GOT3 (cell line): ENCODE results near the gene EMILIN1.
"Not testable (repeated sequence)": the region's sequence is repeated elsewhere in the genome, so short reads cannot be mapped to it uniquely, and the experiment has no call there.

Experiments
- DNase-seq: peaks from one replicate; lab custom pipeline; 2025; ENCODE audit warnings: mixed read lengths; lab: John Stamatoyannopoulos, UW

The EMILIN1 gene

DNA sequence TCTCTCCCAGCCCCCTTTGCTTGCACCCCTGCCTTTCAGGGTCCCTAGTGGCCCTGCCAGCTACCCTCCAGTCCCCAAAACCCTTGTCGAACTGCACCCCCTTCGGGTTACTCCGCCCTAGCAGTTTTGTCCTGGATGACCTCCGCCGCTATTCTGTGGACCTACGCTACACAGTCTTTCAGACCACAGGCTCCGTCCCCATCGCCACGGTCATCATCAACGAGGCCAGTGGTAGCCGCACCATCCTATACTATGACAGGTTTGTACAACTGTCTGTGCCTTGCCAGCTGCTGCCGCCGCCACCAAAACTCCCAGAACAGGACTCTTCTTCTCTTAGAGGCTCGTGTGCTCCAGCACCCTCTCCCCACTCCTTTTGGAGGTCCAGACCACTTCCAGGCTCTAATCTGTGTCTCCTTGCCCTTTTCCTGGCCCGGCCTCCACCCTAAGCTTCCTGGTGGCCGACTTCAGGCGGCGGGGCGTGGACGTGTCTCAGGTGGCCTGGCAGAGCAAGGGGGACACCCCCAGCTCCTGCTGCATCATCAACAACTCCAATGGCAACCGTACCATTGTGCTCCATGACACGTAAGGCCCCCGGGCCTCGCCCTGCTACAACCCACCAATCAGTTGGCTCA is 16.1 kb downstream of the EMILIN1 start:
- no peak for DNase-seq

DNA sequence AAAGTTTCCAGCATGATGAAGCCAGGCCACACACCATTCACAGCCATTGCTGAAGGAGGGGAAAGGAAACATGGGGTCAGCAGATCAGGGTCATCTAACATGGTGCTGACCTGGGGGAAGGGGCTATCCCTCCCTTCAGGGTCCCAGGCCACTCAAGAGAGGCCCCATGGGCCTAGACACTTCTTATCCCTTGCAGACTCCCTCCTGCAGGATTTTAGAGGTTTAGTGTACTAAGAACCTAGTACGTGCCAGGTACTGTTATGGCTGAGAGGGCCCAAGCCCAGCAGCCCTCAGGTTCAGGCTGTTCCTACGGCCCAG is 17.0 kb downstream of the EMILIN1 start:
- DNase-seq: no peak

DNA sequence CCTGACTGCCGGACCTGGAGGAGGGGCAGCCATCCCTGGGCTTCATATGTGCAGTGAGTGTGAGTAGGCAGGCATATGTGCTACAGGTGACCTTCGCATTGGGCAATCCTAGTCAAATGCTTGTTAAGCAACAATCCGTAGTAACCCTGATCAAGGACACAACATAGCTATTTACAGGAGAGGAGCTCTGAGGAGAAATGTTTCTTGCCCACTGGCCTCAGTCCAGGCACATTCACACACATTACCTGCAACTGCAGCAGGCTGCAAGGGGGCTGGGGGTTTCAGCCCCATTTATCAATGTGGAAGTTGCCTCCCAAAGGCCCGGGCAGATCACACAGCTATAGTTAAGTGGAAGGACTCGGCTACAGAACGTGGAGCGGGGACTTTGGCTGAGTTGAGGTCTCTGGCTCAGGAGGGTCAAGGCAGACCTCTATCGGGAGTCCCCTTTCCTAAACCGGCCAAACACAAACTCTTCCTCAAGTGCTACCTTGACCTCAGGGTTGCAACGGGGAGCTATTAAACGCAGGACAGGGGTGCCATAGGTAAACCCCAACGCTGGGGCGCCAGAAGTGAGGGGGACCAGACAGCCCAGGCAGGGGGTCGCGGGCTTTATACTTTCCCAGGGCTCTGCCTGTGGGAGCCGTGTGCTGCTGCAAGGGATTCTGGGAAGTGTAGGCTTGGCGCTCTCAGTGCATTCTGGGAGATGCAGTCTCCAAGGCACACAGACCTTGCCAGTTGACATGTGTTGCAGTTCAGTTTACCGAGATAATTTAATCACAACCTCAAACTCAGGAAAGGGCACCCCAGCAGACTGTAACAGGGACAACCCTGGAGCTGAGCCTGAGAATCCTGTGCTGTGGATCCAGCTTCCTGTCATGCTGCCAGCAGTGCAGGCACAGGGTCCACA is 17.6 kb downstream of the EMILIN1 start:
- DNase-seq: no peak

DNA sequence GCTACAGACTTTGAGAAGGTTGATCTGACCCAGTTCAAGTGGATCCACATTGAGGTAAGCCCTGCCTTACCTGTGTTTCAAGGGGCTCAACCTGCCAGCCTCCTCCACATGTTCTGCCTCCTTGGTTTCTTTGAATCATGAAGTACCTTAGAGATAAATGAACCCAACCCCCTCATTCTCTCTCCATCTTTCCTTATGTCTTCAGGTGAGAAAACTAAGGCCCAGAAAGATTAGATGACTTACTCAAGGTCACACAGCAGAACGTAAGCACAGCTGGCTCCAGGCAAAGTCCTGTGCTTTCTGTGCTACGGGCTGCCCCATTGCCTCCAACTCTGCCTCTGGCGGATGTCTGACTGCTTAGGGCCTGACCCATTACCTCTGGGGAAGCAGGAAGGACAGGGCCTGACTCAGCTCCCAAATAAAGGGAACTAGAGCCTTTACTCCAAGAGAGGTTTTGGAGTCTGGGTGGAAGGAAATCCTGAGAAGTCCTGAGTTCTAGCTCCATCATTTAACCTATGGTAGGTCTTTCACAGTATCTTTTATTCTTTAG is 18.4 kb downstream of the EMILIN1 start:
- no peak for DNase-seq

DNA sequence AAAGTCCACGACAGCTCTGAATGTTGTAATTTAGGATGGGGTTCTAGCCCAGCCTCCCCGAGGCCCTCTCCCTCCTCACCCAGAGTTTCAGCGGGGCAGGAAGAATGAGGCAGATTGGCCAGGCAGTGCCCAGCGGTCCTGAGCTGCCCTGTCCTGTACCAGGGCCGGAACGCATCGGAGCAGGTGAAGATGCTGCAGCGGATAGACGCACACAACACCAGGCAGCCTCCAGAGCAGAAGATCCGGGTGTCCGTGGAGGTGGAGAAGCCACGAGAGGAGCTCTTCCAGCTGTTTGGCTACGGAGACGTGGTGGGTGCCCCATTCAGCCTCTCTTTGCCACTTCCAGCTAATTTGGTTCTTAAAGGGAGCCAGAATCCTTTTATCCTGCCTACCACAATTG is 18.9 kb downstream of the EMILIN1 start:
- no peak for DNase-seq

DNA sequence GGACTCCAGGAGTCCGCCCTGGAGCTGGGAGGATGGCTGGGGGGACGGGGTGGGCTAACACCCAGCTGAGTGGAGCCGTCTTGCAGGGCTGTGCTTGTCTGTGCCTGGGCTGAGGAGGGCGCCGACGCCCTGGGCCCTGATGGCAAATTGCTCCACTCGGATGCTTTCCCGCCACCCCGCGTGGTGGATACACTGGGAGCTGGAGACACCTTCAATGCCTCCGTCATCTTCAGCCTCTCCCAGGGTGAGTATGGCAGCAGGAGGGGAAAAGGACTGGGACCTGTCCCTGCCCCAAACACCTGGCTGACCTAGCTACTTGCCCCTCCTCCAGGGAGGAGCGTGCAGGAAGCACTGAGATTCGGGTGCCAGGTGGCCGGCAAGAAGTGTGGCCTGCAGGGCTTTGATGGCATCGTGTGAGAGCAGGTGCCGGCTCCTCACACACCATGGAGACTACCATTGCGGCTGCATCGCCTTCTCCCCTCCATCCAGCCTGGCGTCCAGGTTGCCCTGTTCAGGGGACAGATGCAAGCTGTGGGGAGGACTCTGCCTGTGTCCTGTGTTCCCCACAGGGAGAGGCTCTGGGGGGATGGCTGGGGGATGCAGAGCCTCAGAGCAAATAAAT is 21.0 kb downstream of the EMILIN1 start:
- DNase-seq: no peak

DNA sequence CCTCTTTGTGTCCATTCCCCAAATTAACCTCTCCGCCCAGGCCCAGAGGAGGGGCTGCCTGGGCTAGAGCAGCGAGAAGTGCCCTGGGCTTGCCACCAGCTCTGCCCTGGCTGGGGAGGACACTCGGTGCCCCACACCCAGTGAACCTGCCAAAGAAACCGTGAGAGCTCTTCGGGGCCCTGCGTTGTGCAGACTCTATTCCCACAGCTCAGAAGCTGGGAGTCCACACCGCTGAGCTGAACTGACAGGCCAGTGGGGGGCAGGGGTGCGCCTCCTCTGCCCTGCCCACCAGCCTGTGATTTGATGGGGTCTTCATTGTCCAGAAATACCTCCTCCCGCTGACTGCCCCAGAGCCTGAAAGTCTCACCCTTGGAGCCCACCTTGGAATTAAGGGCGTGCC is 21.6 kb downstream of the EMILIN1 start:
- DNase-seq: no peak

DNA sequence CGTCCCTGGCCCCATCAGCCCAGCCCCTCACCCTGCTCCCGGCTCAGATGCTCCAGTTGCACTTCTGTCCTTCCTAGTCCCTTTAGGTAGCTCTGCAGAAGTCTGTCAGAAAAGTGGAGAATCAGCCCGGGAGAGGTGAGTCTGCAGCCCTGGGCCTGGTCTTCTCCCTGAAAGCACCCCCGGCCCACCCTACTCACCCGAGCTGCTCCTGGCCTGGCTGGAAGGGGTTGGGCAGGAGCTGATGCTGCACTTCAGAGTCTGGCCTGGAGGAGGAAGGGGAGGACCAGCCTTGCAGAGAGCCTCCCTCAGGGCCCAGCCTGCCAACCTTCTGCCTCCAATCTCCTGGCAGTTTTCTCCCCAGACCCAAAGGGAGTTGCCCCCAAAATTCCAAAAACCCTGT is 23.9 kb downstream of the EMILIN1 start:
- DNase-seq: no peak

DNA sequence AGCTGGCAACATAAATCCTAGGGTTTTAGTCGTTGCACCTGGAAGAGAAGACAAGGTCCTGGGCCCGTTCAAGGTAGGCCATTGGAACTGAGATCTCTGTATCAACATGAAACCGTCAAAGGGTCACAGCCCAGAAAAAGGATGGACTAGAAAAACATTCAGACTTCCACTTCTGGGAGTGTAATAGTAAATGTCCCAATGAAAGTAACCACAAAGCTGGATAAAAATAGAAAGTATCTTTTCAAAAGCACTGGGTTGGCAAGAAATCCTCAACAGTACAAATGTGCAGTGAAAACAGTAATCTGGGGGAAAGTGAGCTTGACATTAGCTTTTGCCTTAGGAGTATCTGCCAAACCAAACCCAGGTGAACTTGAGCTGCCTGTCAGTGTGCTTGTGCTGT is 27.6 kb downstream of the EMILIN1 start:
- no peak for DNase-seq

DNA sequence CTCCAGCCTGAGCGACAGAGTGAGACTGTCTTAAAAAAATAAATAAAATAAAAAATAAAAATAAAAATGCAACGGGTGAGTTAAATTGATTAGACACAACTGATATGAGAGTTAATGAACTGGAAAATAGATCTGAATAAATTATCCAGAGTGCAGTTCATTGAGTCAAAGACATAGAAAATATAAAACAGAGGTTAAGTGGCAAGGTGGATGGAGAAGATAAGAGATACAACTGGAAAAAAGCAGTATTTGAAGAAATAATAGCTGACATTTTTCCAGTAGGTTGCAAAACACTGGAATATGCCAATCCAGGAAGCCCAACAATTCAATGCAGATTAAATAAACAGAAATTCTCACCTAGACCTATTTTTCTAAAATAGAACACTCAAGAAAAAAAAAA is 29.8 kb downstream of the EMILIN1 start:
- DNase-seq: no peak

DNA sequence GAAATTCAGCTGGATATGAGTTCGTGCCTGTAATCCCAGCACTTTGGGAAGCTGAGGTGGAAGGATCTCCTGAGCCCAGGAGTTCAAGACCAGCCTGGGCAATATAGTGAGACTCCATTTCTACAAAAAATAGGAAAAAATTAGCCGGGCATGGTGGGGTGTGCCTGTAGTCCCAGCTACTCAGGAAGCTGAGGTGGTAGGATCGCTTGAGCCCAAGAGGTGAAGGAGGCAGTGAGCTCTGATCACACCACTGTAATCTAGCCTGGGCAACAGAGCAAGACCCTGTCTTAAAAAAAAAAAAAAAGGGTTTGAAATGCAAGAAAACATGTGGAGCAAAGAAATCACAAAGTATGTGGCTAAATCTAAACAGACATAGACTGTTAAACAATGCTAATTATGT is 30.7 kb downstream of the EMILIN1 start:
- DNase-seq: no peak

DNA sequence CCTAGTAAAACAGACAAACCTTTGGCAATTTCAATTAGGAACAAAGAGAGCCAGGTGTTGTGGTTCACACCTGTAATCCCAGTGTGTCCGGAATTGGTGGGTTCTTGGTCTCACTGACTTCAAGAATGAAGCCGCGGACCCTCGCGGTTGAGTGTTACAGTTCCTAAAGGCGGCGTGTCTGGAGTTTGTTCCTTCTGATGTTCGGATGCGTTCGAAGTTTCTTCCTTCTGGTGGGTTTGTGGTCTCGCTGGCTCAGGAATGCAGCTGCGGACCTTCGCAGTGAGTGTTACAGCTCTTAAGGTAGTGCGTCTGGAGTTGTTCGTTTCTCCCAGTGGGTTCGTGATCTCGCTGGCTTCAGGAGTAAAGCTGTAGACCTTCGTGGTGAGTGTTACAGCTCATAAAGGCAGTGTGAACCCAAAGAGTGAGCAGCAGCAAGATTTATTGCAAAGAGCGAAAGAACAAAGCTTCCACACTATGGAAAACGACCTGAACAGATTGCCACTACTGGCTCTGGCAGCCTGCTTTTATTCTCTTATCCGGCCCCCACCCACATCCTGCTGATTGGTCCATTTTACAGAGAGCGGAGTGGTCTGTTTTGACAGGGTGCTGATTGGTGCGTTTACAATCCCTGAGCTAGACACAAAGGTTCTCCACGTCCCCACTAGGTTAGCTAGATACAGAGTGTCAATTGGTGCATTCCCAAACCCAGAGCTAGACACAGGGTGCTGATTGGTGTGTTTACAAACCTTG is 32.4 kb downstream of the EMILIN1 start:
- not testable (repeated sequence) for DNase-seq

DNA sequence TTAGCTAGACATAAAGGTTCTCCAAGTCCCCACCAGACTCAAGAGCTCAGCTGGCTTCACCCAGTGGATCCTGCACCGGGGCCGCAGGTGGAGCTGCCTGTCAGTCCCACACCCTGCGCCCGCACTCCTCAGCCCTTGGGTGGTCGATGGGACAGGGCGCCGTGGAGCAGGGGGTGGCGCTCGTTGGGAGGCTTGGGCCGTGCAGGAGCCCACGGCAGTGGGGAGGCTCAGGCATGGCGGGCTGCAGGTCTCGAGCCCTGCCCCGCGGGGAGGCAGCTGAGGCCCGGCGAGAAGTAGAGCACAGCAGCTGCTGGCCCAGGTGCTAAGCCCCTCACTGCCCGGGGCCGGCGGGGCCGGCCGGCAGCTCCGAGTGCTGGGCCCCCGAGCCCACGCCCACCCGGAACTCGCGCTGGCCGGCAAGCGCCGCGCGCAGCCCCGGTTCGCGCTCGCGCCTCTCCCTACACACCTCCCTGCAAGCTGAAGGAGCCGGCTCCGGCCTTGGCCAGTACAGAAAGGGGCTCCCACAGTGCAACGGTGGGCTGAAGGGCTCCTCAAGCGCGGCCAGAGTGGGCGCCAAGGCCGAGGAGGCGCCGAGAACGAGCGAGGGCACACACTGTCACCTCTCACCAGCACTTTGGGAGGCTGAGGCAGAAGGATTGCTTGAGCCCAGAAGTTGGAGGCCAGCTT is 33.1 kb downstream of the EMILIN1 start:
- not testable (repeated sequence) for DNase-seq

DNA sequence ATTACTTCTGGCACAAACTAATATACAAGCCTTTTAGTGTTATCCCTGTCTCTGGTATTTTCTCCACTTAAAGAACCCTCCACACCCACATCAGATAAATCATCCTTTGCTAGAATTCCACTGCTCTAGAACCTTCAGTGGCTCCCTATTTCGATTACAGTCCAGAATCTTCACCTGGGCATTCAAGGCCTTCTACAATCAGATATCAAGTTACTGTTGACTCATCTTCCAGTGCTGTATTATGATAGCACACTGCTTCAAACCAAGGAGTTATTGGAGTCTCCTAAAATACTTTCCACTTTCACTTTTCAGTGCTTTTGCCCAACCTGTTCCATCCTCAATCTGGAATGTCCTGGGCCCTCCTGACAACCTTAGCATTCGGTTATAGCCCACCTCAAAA is 37.1 kb downstream of the EMILIN1 start:
- no peak for DNase-seq

DNA sequence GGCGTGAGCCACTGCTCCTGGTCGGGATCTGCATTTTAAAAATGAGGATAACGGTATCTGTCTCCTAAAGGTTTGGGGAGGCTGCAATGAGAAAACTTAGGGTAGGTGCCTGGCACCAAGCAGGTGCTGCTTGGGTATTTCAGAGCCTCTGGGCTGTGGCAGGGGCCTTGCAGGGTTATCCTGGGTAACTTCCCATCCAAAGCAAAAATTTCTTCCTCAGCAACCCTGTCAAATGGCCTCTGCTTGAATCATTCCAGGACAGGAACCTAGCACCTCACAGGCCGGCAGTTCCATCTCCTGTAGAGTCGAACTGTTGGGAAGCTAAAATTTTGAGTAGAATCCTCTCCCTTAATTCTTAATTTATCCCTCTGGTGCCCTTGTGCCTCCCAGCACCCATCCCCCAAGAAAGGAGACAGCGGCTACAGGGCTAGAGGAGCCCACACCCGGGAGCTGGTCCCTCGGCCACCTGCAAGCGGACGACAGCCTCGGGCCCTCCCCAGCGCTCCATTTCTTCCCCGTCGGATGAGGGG is 39.6 kb downstream of the EMILIN1 start:
- DNase-seq: no peak

DNA sequence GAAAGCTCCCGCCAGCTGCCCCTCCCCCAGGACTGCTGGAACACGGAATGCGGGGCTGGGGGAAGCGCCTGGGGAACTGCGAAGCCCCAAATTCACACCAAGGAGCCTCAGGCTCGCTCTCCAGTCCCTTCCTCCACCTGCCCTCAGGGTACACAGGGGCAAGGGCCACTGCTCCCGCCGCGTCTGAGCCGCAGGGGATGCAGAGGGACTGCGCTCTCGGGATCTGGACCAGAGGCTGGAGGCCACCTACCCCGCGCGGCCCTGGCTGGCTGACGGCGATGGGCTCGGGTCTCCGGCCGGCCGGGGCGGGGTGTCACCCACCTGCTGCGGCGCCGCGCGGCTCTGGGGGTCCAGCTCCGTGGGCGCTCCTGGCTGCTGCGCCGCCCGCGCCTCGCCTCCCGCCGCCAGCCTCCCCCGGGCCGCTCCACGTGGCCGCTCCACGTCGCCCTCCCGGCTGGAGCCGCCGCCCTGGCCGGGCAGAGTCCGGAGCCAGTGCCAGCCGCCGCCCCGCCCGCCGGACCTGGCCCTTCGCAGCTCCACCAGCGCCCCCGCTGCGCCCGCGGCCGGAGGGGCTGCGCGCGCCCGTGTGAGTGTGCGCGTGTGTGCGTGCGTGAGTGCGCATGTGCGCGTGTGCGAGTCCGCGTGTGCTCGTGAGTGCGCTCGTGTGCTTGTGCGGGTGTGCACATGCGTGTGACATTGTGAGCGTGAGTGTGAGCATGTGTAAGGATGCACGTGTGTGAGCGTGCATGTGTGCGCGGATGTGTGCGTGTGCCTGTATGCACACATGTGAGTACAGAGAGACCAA is 40.3 kb downstream of the EMILIN1 start, which contains the start of gene CGREF1:
TSS of gene CGREF1 (minus strand) at position 604 of the 805 bp plus-strand sequence. CDS start 14,762 bp downstream, outside the sequence.
- no peak for DNase-seq

DNA sequence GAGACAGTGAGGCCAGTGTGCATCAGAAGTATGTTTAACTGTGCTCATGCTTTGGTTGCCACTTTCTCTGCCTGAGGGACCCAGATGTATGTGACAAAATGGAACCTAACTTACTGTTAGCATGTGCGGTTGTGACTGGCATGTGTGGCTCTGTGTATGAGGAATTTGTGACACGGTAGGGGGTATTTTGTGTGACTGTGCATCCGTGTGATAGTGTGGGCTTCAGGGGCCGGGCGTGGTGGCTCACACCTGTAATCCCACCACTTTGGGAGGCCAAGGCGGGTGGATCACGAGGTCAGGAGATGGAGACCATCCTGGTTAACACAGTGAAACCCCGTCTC is 40.9 kb downstream of the EMILIN1 start:
- not testable (repeated sequence) for DNase-seq

DNA sequence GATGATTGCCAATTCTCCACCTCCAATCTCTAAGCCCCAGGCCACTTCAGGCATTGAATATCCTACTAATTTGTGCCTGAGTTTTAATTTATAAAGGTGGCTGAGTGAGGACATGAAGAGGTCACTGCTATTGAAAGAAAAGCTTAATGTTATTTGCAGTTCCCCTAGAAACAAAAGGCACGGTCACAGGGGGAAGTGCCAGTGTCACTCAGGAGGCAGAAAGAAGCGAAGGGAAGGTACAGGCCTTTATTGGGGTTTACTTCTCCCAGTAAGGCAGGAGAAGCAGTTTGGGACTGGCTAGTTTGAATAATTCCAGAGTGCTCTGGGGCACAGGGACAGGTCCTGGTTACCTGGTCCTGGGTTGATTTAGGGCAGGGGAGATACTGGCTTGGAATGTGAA is 43.5 kb downstream of the EMILIN1 start:
- DNase-seq: no peak

DNA sequence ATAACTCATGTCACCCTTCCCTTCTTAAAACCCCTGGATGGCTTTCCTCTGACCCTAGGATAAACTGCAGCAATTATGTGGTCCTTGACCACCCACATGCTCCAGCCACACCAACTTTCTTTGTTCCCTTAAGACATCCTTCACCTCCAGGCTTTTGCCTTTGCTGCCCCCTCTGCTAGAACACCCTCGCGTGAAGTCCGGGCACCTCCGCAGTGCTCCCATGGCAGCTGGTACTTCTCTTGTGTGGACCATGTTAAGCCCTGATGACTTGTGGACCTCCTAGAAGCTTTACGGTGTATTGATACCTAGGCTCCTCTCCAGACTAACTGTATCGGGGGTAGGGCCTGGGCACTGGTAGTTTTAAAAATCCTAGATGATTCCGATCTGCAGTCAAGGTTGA is 44.4 kb downstream of the EMILIN1 start:
- no peak for DNase-seq
